Measurements from ENCODE around the gene RAB9B.

DNA sequence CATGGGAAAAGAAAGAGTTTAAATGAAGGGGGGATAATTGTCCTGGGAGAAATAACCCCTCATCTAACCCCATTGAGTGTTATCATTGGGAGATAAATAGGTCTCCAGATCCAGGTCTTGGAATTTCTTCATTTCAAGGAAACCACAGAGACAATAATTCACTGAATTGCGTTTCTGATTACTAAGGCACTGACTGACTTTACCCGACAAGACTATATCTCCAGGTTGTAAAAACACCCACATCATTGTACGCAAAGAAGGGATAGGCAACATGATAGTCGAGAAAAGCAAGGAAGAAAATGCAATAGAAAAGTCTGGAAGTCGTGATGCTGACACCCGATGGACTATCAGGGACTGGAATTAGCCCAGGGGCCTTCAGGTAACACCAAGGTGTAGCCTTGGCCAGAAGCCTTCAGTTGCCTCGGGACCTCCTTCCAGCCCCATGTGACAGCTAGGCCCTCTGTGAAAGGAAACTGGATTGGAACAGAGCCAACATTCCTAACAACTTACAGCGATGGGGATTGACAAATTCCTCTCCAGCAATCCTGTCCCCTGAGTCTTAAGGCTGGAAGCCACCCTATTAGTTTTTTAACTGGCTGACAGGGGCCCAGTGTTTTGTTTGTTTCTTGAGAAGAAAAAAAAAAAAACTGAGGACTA lies 46.5 kb upstream of the RAB9B start:
- no peak for TF ChIP-seq ZNF232 (CRISPR knock-in tag; IDR thresholded peaks at IDR 0.05)
- TF ChIP-seq, protein P1, sequence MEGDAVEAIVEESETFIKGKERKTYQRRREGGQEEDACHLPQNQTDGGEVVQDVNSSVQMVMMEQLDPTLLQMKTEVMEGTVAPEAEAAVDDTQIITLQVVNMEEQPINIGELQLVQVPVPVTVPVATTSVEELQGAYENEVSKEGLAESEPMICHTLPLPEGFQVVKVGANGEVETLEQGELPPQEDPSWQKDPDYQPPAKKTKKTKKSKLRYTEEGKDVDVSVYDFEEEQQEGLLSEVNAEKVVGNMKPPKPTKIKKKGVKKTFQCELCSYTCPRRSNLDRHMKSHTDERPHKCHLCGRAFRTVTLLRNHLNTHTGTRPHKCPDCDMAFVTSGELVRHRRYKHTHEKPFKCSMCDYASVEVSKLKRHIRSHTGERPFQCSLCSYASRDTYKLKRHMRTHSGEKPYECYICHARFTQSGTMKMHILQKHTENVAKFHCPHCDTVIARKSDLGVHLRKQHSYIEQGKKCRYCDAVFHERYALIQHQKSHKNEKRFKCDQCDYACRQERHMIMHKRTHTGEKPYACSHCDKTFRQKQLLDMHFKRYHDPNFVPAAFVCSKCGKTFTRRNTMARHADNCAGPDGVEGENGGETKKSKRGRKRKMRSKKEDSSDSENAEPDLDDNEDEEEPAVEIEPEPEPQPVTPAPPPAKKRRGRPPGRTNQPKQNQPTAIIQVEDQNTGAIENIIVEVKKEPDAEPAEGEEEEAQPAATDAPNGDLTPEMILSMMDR (IDR thresholded peaks at IDR 0.05) = no peak
- TF ChIP-seq, protein P2, sequence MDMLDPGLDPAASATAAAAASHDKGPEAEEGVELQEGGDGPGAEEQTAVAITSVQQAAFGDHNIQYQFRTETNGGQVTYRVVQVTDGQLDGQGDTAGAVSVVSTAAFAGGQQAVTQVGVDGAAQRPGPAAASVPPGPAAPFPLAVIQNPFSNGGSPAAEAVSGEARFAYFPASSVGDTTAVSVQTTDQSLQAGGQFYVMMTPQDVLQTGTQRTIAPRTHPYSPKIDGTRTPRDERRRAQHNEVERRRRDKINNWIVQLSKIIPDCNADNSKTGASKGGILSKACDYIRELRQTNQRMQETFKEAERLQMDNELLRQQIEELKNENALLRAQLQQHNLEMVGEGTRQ (CRISPR knock-in tag; IDR thresholded peaks at IDR 0.05) = no peak
- no peak for TF ChIP-seq JUN (CRISPR knock-in tag; IDR thresholded peaks at IDR 0.05)
- no peak for TF ChIP-seq TP53 (CRISPR knock-in tag; IDR thresholded peaks at IDR 0.05)
- TF ChIP-seq, protein P3, sequence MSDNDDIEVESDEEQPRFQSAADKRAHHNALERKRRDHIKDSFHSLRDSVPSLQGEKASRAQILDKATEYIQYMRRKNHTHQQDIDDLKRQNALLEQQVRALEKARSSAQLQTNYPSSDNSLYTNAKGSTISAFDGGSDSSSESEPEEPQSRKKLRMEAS (CRISPR knock-in tag; IDR thresholded peaks at IDR 0.05) = no peak
- no peak for TF ChIP-seq NR3C1 (CRISPR knock-in tag; conservative IDR thresholded peaks at IDR 0.05; ENCODE audit: low read depth)
- TF ChIP-seq ESRRA (CRISPR knock-in tag; IDR thresholded peaks at IDR 0.05; ENCODE audit: borderline replicate concordance) = no peak

Measured in WTC11 (cell line).